Measurements from ENCODE around the gene HEMGN. TPM values are rescaled to one million over a fixed set of nuclear protein-coding genes. Genes with fewer than 3 reads are reported as not detected.

HEMGN gene
- total and polyA plus RNA-seq, 10 of the 15 experiments (the other 5 are each of a cell fraction or from before 2014, with no cell fraction given): 0.03 to 0.28 (median 0.09) TPM; not detected in 4

- Histone ChIP-seq H2AFZ (ENCODE audit: control insufficient read depth, low read depth, low read length) (no peak overlapping the region), H3K27ac (ENCODE audit: control insufficient read depth, insufficient read depth) (no peak overlapping the region), H3K79me2 (ENCODE audit: control insufficient read depth, insufficient read depth, low read length) (no peaks in the 10 kb centered on the region), H4K20me1 (ENCODE audit: control insufficient read depth, insufficient read depth) (no peaks in the 10 kb centered on the region), H3K4me3 (no peak overlapping the region), H3K9ac (ENCODE audit: control insufficient read depth, insufficient read depth, low read length) (no peak overlapping the region), H3K4me1 (ENCODE audit: control insufficient read depth, insufficient read depth, low read length) (no peaks in the 10 kb centered on the region), H3K4me2 (ENCODE audit: control insufficient read depth, insufficient read depth) (no peak overlapping the region), H3K36me3 (ENCODE audit: control insufficient read depth in 2 of 2, insufficient read depth in 2 of 2, low read length in 1 of 2) (no peaks in the 10 kb centered on the region; a peak in 1 of 4 replicates), H3K27me3 (replicated peaks in 1 of 2; ENCODE audit: control insufficient read depth in 2 of 2, insufficient read depth in 2 of 2, low read length in 1 of 2) (no peaks in the 10 kb centered on the region), H3K9me3 (replicated peaks; ENCODE audit: control insufficient read depth, insufficient read depth, low read length) (no peaks in the 10 kb centered on the region)
- ATAC-seq: peak; percentile 70
- CTCF ChIA-PET: no interaction called here
- TF ChIP-seq ETV6 (conservative IDR thresholded peaks at IDR 0.05 in 1 of 2, IDR thresholded peaks at IDR 0.05 in 1 of 2; ENCODE audit: borderline replicate concordance in 1 of 2, low read depth in 1 of 2): no peak
- 0 out of 2 replicates have a peak, but pooled peaks have one; percentile 21 for TF ChIP-seq NFYB (IDR thresholded peaks at IDR 0.05; ENCODE audit: insufficient read depth, low read depth, low read length)
- TF ChIP-seq, protein P1, sequence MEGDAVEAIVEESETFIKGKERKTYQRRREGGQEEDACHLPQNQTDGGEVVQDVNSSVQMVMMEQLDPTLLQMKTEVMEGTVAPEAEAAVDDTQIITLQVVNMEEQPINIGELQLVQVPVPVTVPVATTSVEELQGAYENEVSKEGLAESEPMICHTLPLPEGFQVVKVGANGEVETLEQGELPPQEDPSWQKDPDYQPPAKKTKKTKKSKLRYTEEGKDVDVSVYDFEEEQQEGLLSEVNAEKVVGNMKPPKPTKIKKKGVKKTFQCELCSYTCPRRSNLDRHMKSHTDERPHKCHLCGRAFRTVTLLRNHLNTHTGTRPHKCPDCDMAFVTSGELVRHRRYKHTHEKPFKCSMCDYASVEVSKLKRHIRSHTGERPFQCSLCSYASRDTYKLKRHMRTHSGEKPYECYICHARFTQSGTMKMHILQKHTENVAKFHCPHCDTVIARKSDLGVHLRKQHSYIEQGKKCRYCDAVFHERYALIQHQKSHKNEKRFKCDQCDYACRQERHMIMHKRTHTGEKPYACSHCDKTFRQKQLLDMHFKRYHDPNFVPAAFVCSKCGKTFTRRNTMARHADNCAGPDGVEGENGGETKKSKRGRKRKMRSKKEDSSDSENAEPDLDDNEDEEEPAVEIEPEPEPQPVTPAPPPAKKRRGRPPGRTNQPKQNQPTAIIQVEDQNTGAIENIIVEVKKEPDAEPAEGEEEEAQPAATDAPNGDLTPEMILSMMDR (IDR thresholded peaks at IDR 0.05 in 2 of 3, conservative IDR thresholded peaks at IDR 0.05 in 1 of 3; ENCODE audit: control insufficient read depth in 2 of 3, extremely low read depth in 1 of 3, insufficient read depth in 1 of 3, low read depth in 3 of 3, low read length in 3 of 3): peak in 2 of 3 experiments; percentile 22 to 23; a peak in 2 of 6 replicates
- no peak for TF ChIP-seq KLF5 (IDR thresholded peaks at IDR 0.05; ENCODE audit: partially characterized antibody)
- no peak for TF ChIP-seq IRF4 (IDR thresholded peaks at IDR 0.05; ENCODE audit: low read depth, low read length)
- TF ChIP-seq, protein P2, sequence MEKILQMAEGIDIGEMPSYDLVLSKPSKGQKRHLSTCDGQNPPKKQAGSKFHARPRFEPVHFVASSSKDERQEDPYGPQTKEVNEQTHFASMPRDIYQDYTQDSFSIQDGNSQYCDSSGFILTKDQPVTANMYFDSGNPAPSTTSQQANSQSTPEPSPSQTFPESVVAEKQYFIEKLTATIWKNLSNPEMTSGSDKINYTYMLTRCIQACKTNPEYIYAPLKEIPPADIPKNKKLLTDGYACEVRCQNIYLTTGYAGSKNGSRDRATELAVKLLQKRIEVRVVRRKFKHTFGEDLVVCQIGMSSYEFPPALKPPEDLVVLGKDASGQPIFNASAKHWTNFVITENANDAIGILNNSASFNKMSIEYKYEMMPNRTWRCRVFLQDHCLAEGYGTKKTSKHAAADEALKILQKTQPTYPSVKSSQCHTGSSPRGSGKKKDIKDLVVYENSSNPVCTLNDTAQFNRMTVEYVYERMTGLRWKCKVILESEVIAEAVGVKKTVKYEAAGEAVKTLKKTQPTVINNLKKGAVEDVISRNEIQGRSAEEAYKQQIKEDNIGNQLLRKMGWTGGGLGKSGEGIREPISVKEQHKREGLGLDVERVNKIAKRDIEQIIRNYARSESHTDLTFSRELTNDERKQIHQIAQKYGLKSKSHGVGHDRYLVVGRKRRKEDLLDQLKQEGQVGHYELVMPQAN (conservative IDR thresholded peaks at IDR 0.05): no peak
- TF ChIP-seq TBL1XR1 (IDR thresholded peaks at IDR 0.05; ENCODE audit: low read depth, low read length): no peak
- no peak for FAIRE-seq
- WGBS (ENCODE audit: insufficient coverage, insufficient replicate concordance, low lambda C conversion rate, missing lambda C conversion rate): 81% methylated on average over 6 of the region's 6 CpGs
- RAD21 ChIA-PET (ENCODE audit: unreplicated experiment): no interaction called here
- no peak for DNase-seq (ENCODE audit: low read depth, low spot score)
- in situ Hi-C loops (cut with MboI) (no loop called here), intact Hi-C loops (cut with micrococcal nuclease; ENCODE audit: unreplicated experiment) (no loop called here)
- no TSS peak for BruUV-seq (replicated peaks)
- SMC1A ChIA-PET (ENCODE audit: uncharacterized antibody, unreplicated experiment): interaction anchor here (0.5 kb wide), 1 partner anchor 130 kb away, joined by 3 read pairs; no protein-coding TSS in a partner anchor
- POLR2A ChIA-PET: no interaction called here
These were observed 42.2 kb downstream of the HEMGN start for GRCh38 chr9:97895695-97896332.

All from GM12878 (cell line).